GM12878 (cell line): ENCODE data around the gene TMEM127.

Experiments used
- NR2C2 ChIP-seq: IDR thresholded peaks from 2 replicates; pipeline ENCODE4 v1.6.1; 2011; ENCODE audit warnings: borderline replicate concordance, low read depth; ENCODE audit not compliant: control insufficient read depth, insufficient read length
- TARDBP ChIP-seq: IDR thresholded peaks from 2 replicates; pipeline ENCODE4 v1.6.1; 2016; ENCODE audit warnings: borderline replicate concordance

GRCh38 chr2:96207073-96207773 is 58.6 kb downstream of the TMEM127 start:
- no peak for TF ChIP-seq TARDBP
- no peak for TF ChIP-seq NR2C2
